IMR-90 (cell line): ENCODE measurements around the gene DNAH3. TPM values are rescaled to one million over a fixed set of nuclear protein-coding genes. Genes with fewer than 3 reads are reported as not detected.

Experiments
- ATAC-seq: fragments of 200-7000 bp; cut with Tn5 transposase; 2 replicates; pipeline ENCODE4 v1.9.1; 2020; ENCODE audit warnings: low read depth, mild to moderate bottlenecking, moderate library complexity
- BruUV-seq: library from RNA; stranded (reverse); fragments of 400-500 nt; replicated peaks from 2 replicates; lab custom pipeline; 2021; lab: Mats Ljungman, UMichigan
- CTCF ChIA-PET: fragments of 300-600 bp; formaldehyde crosslinking; extraction: SDS; loops from one replicate; lab custom pipeline; 2021; ENCODE audit warnings: antibody characterized with exemption; lab: Yijun Ruan, JAX
- POLR2A ChIA-PET: fragments of 300-600 bp; sonication (Branson Sonifier 250); formaldehyde crosslinking; loops from one replicate; lab custom pipeline; 2022; ENCODE audit warnings: antibody characterized with exemption; ENCODE audit not compliant: unreplicated experiment; lab: Charles Lee
- DNase-seq: peaks from one replicate; pipeline ENCODE4 v3.0.0; 2013
- H2AFZ ChIP-seq: replicated peaks from 2 replicates; pipeline ENCODE3; 2013; ENCODE audit warnings: low read length, mild to moderate bottlenecking; ENCODE audit not compliant: poor library complexity
- H2AK5ac ChIP-seq: 2 replicates; pipeline ENCODE4 v1.6.1; 2013; ENCODE audit warnings: low read depth, low read length, inconsistent platforms
- H2AK9ac ChIP-seq: replicated peaks from 2 replicates; pipeline ENCODE3; 2013; ENCODE audit warnings: mild to moderate bottlenecking, low read depth, low read length, moderate library complexity; ENCODE audit not compliant: poor library complexity
- H2BK120ac ChIP-seq: 2 replicates; pipeline ENCODE4 v1.6.1; 2013; ENCODE audit warnings: low read depth, low read length, inconsistent platforms
- H2BK15ac ChIP-seq: 3 replicates; pipeline ENCODE4 v1.6.1; 2013; ENCODE audit warnings: low read depth, low read length, inconsistent platforms
- H2BK20ac ChIP-seq: 2 replicates; pipeline ENCODE4 v1.6.1; 2013; ENCODE audit warnings: low read depth, mild to moderate bottlenecking, inconsistent platforms, low read length, moderate library complexity
- H2BK5ac ChIP-seq: 2 replicates; pipeline ENCODE4 v1.6.1; 2013; ENCODE audit warnings: mild to moderate bottlenecking, low read depth, low read length, inconsistent platforms; ENCODE audit not compliant: poor library complexity, severe bottlenecking
- H3K14ac ChIP-seq: replicated peaks from 2 replicates; pipeline ENCODE4 v1.6.1; 2013; ENCODE audit warnings: low read depth, low read length, inconsistent platforms
- H3K18ac ChIP-seq: 2 replicates; pipeline ENCODE4 v1.6.1; 2013; ENCODE audit warnings: low read depth, low read length, control low read depth
- H3K23ac ChIP-seq: 2 replicates; pipeline ENCODE4 v1.6.1; 2013; ENCODE audit warnings: low read depth, low read length, inconsistent platforms
- H3K27ac ChIP-seq: 2 replicates; pipeline ENCODE4 v1.5.1; 2013; ENCODE audit warnings: mild to moderate bottlenecking, control low read depth, low read length; ENCODE audit not compliant: insufficient read depth
- H3K27me3 ChIP-seq: 2 replicates; pipeline ENCODE4 v1.6.1; 2013; ENCODE audit warnings: low read length; ENCODE audit not compliant: control insufficient read depth, insufficient read depth
- H3K36me3 ChIP-seq: 2 replicates; pipeline ENCODE4 v1.6.1; 2013; ENCODE audit warnings: low read length, mixed read lengths; ENCODE audit not compliant: control insufficient read depth, insufficient read depth
- H3K4ac ChIP-seq: 2 replicates; pipeline ENCODE4 v1.6.1; 2013; ENCODE audit warnings: low read depth, low read length, inconsistent platforms
- H3K4me1 ChIP-seq: 2 replicates; pipeline ENCODE4 v1.6.1; 2013; ENCODE audit warnings: low read length, mixed read lengths; ENCODE audit not compliant: control insufficient read depth, insufficient read depth
- H3K4me2 ChIP-seq: 2 replicates; pipeline ENCODE4 v1.6.1; 2013; ENCODE audit warnings: low read depth, mild to moderate bottlenecking, control low read depth, low read length, moderate library complexity
- H3K4me3 ChIP-seq: 2 replicates; pipeline ENCODE4 v1.5.1; 2013; ENCODE audit warnings: low read depth, mild to moderate bottlenecking, control low read depth, low read length, moderate library complexity; ENCODE audit not compliant: insufficient read depth
- H3K56ac ChIP-seq: 2 replicates; pipeline ENCODE4 v1.6.1; 2013; ENCODE audit warnings: low read length, inconsistent platforms; ENCODE audit not compliant: insufficient read depth; ENCODE audit errors: extremely low read depth
- H3K79me1 ChIP-seq, 2 experiments: 2 replicates each; pipeline ENCODE4 v1.6.1; 2013; ENCODE audit warnings: low read length in 2 of 2, inconsistent platforms in 1 of 2, low read depth in 1 of 2
- H3K9ac ChIP-seq: 2 replicates; pipeline ENCODE4 v1.6.1; 2013; ENCODE audit warnings: low read depth, low read length, control low read depth
- H3K9me1 ChIP-seq: 2 replicates; pipeline ENCODE4 v1.6.1; 2013; ENCODE audit warnings: low read length, inconsistent platforms; ENCODE audit not compliant: insufficient read depth
- H3K9me3 ChIP-seq: 2 replicates; pipeline ENCODE4 v1.6.1; 2013; ENCODE audit warnings: low read length; ENCODE audit not compliant: control insufficient read depth, insufficient read depth
- H4K20me1 ChIP-seq: 2 replicates; pipeline ENCODE4 v1.6.1; 2013; ENCODE audit warnings: low read length, inconsistent platforms; ENCODE audit not compliant: insufficient read depth
- H4K5ac ChIP-seq: 2 replicates; pipeline ENCODE4 v1.6.1; 2013; ENCODE audit warnings: mild to moderate bottlenecking, low read depth, low read length, control low read depth
- H4K8ac ChIP-seq, 2 experiments: 2 replicates each; pipeline ENCODE4 v1.6.1; 2013; ENCODE audit warnings: low read depth in 2 of 2, low read length in 2 of 2, control low read depth in 1 of 2, inconsistent platforms in 1 of 2
- H4K91ac ChIP-seq: 2 replicates; pipeline ENCODE4 v1.6.1; 2013; ENCODE audit warnings: low read depth, low read length, inconsistent platforms; ENCODE audit not compliant: insufficient read depth
- BHLHE40 ChIP-seq: fragments of 150-350 bp; IDR thresholded peaks from 2 replicates; pipeline ENCODE4 v1.6.1; 2016; ENCODE audit warnings: mild to moderate bottlenecking, low read depth, low read length
- CHD1 ChIP-seq: IDR thresholded peaks from 2 replicates; pipeline ENCODE4 v1.6.1; 2012; ENCODE audit warnings: low read depth, low read length, improper control_type of control experiment
- ELK1 ChIP-seq: fragments of 150-350 bp; IDR thresholded peaks from 2 replicates; pipeline ENCODE4 v1.6.1; 2016; ENCODE audit warnings: low read depth, mild to moderate bottlenecking, low read length, moderate library complexity, borderline replicate concordance
- FOS ChIP-seq: fragments of 150-350 bp; IDR thresholded peaks from 2 replicates; pipeline ENCODE4 v1.6.1; 2016; ENCODE audit warnings: low read depth, low read length
- MAFK ChIP-seq: IDR thresholded peaks from 2 replicates; pipeline ENCODE4 v1.6.1; 2012; ENCODE audit warnings: low read depth, low read length, improper control_type of control experiment
- MAZ ChIP-seq: IDR thresholded peaks from 2 replicates; pipeline ENCODE4 v1.6.1; 2012; ENCODE audit warnings: low read depth, mild to moderate bottlenecking, low read length, improper control_type of control experiment, moderate library complexity, borderline replicate concordance
- MXI1 ChIP-seq: IDR thresholded peaks from 2 replicates; pipeline ENCODE4 v1.6.1; 2012; ENCODE audit warnings: low read depth, mild to moderate bottlenecking, low read length, moderate library complexity, borderline replicate concordance
- NFE2L2 ChIP-seq: fragments of 150-350 bp; IDR thresholded peaks from 2 replicates; pipeline ENCODE4 v1.6.1; 2016; ENCODE audit warnings: low read depth, mild to moderate bottlenecking, low read length
- POLR2A ChIP-seq: IDR thresholded peaks from 2 replicates; pipeline ENCODE4 v1.6.1; 2012; ENCODE audit warnings: mild to moderate bottlenecking, low read depth, low read length
- RFX5 ChIP-seq: IDR thresholded peaks from 2 replicates; pipeline ENCODE4 v1.8.0; 2012; ENCODE audit warnings: low read depth, mild to moderate bottlenecking, low read length, moderate library complexity
- SMC3 ChIP-seq: fragments of 150-350 bp; IDR thresholded peaks from 2 replicates; pipeline ENCODE4 v1.6.1; 2016; ENCODE audit warnings: low read depth, mild to moderate bottlenecking, antibody characterized with exemption, low read length, moderate library complexity
- USF2 ChIP-seq: fragments of 150-350 bp; IDR thresholded peaks from 2 replicates; pipeline ENCODE4 v1.6.1; 2017; ENCODE audit warnings: mild to moderate bottlenecking, antibody characterized with exemption, low read length, low read depth
- WGBS, 2 experiments: methylation state at CpG; one replicate each; pipeline versions ENCODE4 v1.1.5 to v1.1.7; 2013; ENCODE audit warnings: missing lambda C conversion rate in 2 of 2; ENCODE audit not compliant: insufficient read length in 1 of 2; ENCODE audit errors: extremely low coverage in 2 of 2; 5-methylcytosine and 5-hydroxymethylcytosine counted together
- dilution Hi-C: fragments of 300-500 bp; cut with HindIII; formaldehyde crosslinking; loops from one replicate; pipeline ENCODE4 v1.14.3; 2018; ENCODE audit warnings: low sequenced_read_pairs; ENCODE audit not compliant: unreplicated experiment
- in situ Hi-C: fragments of 300-500 bp; cut with MboI; formaldehyde crosslinking; loops from 3 replicates; pipeline ENCODE4 v1.14.3; 2019; ENCODE audit warnings: low sequenced_read_pairs, inconsistent platforms, mixed read lengths
- intact Hi-C: fragments of 100-400 bp; cut with micrococcal nuclease; formaldehyde crosslinking; loops from 2 replicates; pipeline ENCODE4 v1.10.0; 2022
- polyA plus RNA-seq, 3 experiments: library from polyadenylated mRNA; depleted of rRNA; stranded (reverse); fragments of >200 nt; gene quantifications; 2 replicates each; pipeline ENCODE4 v1.2.3, GENCODE V29; 2012; ENCODE audit warnings: low replicate concordance in 1 of 3
- total RNA-seq: library from RNA; depleted of rRNA; stranded (reverse); fragments of >200 nt; gene quantifications from 2 replicates; pipeline ENCODE4 v1.2.3, GENCODE V29; 2012

The DNAH3 gene
- total and polyA plus RNA-seq, 2 of the 4 experiments (the other 2 are of a cell fraction), result not detected

GRCh38 chr16:20971401-20971800 lies 179.2 kb downstream of the DNAH3 start:
- Histone ChIP-seq H3K27me3 (peaks cover 6% of the 10 kb centered on the region), H3K9me1 (no peaks in the 10 kb centered on the region), H4K8ac (no peak overlapping the region), H4K20me1 (no peaks in the 10 kb centered on the region), H2BK120ac (no peak overlapping the region), H3K4me1 (no peaks in the 10 kb centered on the region), H2BK15ac (no peak overlapping the region), H3K9ac (no peak overlapping the region), H2BK5ac (no peak overlapping the region), H3K56ac (no peak overlapping the region), H3K9me3 (no peaks in the 10 kb centered on the region), H4K5ac (no peak overlapping the region), H3K27ac (no peak overlapping the region), H3K4me3 (no peak overlapping the region), H3K23ac (no peak overlapping the region), H2BK20ac (no peak overlapping the region), H3K4ac (no peak overlapping the region), H2AK9ac (peak overlapping the region; percentile 42), H4K91ac (no peak overlapping the region), H3K36me3 (no peaks in the 10 kb centered on the region), H3K79me1 (no peaks in the 10 kb centered on the region), H2AK5ac (no peak overlapping the region), H2AFZ (peak overlapping the region; percentile 39), H3K18ac (no peak overlapping the region), H3K4me2 (no peak overlapping the region), H3K14ac (no peak overlapping the region)
- TF ChIP-seq SMC3, result no peak
- no peak for TF ChIP-seq MXI1
- TF ChIP-seq ELK1, result no peak
- no peak for TF ChIP-seq MAFK
- TF ChIP-seq BHLHE40, result no peak
- TF ChIP-seq MAZ, result no peak
- no peak for TF ChIP-seq CHD1
- TF ChIP-seq RFX5, result no peak
- no peak for TF ChIP-seq NFE2L2
- TF ChIP-seq USF2, result no peak
- TF ChIP-seq FOS, result no peak
- TF ChIP-seq POLR2A, result no peak
- ChIA-PET CTCF (no interaction called here), POLR2A (no interaction called here)
- ATAC-seq, result no peak
- 71% methylated on average over 2 of the region's 8 CpGs; no CpG with 5 or more reads in 1 of the 2 experiments for WGBS, 2 experiments
- intact Hi-C loops, result no loop called here
- DNase-seq, result no peak
- no TSS peak for BruUV-seq
- dilution Hi-C loops, result no loop called here
- in situ Hi-C loops, result no loop called here
